Measurements from ENCODE around the gene PAMR1. TPM values are rescaled to one million over a fixed set of nuclear protein-coding genes. Genes with fewer than 3 reads are reported as not detected.

Gene PAMR1
- total RNA-seq, 1 donor, result 49.9 TPM

DNA sequence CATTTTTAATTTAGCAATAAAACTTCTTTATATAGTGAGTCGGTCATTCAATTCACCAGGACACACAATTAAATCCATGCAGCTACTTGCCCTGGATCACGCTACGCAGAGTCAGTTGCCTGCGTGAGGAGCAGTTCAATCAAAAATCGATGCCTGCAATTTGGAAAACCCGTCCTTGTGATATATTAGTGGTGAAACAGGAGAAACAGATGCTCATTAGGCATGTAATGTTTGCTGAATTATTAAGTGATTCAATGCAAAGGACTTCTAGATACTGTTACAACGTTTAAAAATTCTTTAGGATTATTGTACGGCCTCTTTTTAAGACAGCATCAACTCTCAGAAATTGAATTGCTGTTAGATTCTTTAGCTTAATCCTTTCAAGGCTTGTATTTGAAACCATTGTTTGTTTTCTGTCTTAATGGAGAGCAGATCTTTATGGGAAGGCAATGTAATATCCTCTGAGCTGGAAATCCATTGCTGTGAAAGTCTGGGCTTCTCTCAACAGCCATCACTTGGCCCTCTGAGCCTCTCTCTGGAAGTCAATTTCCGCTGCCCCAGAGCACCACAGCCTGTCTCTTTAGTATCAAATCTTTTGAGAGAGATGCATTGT lies 20.1 kb upstream of the PAMR1 start:
- Histone ChIP-seq H3K4me2 (ENCODE audit: insufficient read depth, low read length) (no peak overlapping the region), H2AFZ (ENCODE audit: low read length) (no peak overlapping the region)
- TF ChIP-seq, protein P1, sequence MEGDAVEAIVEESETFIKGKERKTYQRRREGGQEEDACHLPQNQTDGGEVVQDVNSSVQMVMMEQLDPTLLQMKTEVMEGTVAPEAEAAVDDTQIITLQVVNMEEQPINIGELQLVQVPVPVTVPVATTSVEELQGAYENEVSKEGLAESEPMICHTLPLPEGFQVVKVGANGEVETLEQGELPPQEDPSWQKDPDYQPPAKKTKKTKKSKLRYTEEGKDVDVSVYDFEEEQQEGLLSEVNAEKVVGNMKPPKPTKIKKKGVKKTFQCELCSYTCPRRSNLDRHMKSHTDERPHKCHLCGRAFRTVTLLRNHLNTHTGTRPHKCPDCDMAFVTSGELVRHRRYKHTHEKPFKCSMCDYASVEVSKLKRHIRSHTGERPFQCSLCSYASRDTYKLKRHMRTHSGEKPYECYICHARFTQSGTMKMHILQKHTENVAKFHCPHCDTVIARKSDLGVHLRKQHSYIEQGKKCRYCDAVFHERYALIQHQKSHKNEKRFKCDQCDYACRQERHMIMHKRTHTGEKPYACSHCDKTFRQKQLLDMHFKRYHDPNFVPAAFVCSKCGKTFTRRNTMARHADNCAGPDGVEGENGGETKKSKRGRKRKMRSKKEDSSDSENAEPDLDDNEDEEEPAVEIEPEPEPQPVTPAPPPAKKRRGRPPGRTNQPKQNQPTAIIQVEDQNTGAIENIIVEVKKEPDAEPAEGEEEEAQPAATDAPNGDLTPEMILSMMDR (IDR thresholded peaks at IDR 0.05; ENCODE audit: extremely low read depth, low read depth, low read length), result no peak

DNA sequence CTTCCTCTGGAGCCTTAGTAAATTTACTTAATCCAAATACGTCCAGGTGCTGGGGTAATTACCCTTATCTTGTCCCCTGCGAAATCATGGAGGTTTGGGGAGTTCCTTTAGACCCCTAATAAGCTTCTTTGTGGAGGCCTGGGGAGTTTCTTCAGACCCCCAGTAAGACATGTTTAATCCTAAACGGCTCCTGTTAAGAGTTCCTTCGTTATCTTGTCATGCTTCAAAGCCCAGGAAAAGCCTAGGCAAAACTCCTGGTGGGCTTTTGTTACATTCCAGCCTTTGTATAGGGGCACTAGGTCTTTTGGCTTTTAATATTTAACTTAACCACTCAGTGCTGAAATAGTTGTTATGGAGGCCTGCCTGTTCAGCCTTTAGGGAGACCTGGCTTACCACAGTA lies 18.1 kb upstream of the PAMR1 start:
- no peak for DNase-seq (ENCODE audit: insufficient read length, low spot score, missing footprints)
- Histone ChIP-seq H3K4me2 (ENCODE audit: insufficient read depth, low read length) (no peak overlapping the region), H2AFZ (ENCODE audit: low read length) (no peak overlapping the region), H4K20me1 (ENCODE audit: insufficient read depth, low read length) (no peaks in the 10 kb centered on the region), H3K4me1 (ENCODE audit: insufficient read depth, low read length) (peaks cover 49% of the 10 kb centered on the region), H3K4me3 (ENCODE audit: insufficient read depth, low read length) (no peak overlapping the region), H3K79me2 (ENCODE audit: insufficient read depth, low read length) (no peaks in the 10 kb centered on the region), H3K27ac (ENCODE audit: low read depth, low read length) (no peak overlapping the region), H3K36me3 (ENCODE audit: insufficient read depth, low read length) (no peaks in the 10 kb centered on the region), H3K9me3 (ENCODE audit: low read depth, low read length) (no peaks in the 10 kb centered on the region), H3K27me3 (ENCODE audit: insufficient read depth, low read length) (no peaks in the 10 kb centered on the region)
- TF ChIP-seq, protein P1 (IDR thresholded peaks at IDR 0.05; ENCODE audit: extremely low read depth, low read depth, low read length), result no peak

More for the DNA sequence above, 20.1 kb upstream of the PAMR1 start:
- no peak overlapping the region for H3K27ac ChIP-seq (ENCODE audit: low read depth, low read length)
- H3K36me3 ChIP-seq (ENCODE audit: insufficient read depth, low read length), result no peaks in the 10 kb centered on the region
- no peaks in the 10 kb centered on the region for H3K79me2 ChIP-seq (ENCODE audit: insufficient read depth, low read length)
- H3K27me3 ChIP-seq (ENCODE audit: insufficient read depth, low read length), result no peaks in the 10 kb centered on the region
- no peaks in the 10 kb centered on the region for H4K20me1 ChIP-seq (ENCODE audit: insufficient read depth, low read length)
- H3K9me3 ChIP-seq (ENCODE audit: low read depth, low read length), result no peaks in the 10 kb centered on the region
- DNase-seq (ENCODE audit: insufficient read length, low spot score, missing footprints), result no peak
- no peak overlapping the region for H3K4me3 ChIP-seq (ENCODE audit: insufficient read depth, low read length)
- peaks cover 53% of the 10 kb centered on the region for H3K4me1 ChIP-seq (ENCODE audit: insufficient read depth, low read length)

DNA sequence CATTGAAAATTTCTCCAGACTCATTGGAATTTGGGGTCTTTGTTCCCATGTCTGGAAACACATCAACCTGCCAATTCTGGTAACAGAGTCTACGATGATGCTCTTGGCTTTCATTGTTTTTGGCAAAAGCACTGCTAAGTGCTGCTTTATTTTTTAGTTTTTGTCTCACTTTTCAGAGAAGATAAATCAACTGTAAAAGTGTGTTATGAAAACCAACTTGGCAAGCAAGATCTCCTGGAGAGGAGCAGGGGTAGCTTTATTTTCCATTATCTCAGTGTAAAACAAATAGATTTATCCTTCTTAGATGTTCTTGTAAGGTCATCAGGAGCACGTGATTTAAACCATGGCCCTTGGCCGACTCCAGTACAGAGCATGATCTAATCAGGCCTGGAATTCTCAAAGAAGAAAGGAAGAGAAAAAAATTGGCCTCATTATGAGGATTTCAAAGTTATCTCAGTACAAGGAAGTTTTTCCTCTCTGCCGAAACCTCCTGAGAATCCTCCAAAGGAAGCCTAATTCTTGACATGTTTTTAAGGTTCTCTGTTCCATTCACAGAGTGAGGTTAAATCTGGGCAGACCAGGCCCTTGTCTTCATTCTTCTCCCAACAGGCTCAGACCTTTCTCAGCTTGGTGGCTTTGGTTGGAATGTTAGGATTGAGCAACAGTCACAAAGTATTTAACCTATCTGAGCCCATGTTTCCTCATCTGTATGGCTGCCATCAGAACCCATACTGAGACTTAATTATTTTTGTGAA lies 16.4 kb upstream of the PAMR1 start:
- DNase-seq (ENCODE audit: insufficient read length, low spot score, missing footprints), result no peak
- Histone ChIP-seq H3K4me2 (ENCODE audit: insufficient read depth, low read length) (peak overlapping the region; percentile 28), H2AFZ (ENCODE audit: low read length) (no peak overlapping the region), H4K20me1 (ENCODE audit: insufficient read depth, low read length) (no peaks in the 10 kb centered on the region), H3K79me2 (ENCODE audit: insufficient read depth, low read length) (no peaks in the 10 kb centered on the region), H3K4me3 (ENCODE audit: insufficient read depth, low read length) (no peak overlapping the region), H3K27me3 (ENCODE audit: insufficient read depth, low read length) (no peaks in the 10 kb centered on the region), H3K27ac (ENCODE audit: low read depth, low read length) (peak overlapping the region; percentile 69), H3K4me1 (ENCODE audit: insufficient read depth, low read length) (peaks cover 48% of the 10 kb centered on the region), H3K36me3 (ENCODE audit: insufficient read depth, low read length) (no peaks in the 10 kb centered on the region), H3K9me3 (ENCODE audit: low read depth, low read length) (no peaks in the 10 kb centered on the region)
- TF ChIP-seq, protein P1 (IDR thresholded peaks at IDR 0.05; ENCODE audit: extremely low read depth, low read depth, low read length), result no peak

DNA sequence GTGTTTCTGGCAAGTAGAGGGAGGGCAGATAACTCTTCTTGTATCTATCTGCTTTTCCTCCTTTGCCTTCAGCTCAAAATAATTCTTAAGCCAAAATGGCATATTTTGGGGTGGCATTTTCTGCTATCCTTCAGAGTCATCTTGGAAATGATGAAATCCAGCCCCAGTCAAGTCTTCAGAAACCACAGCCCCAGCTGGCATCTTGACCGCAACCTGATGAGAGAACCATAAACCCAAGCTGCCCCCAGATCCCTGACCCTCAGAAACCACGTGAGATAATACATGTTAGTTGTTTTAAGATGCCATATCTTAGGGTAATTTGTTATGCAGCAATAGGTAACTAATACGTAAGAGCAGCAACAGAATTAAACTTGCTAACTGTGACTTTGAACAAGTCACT lies 15.1 kb upstream of the PAMR1 start:
- TF ChIP-seq, protein P1 (IDR thresholded peaks at IDR 0.05; ENCODE audit: extremely low read depth, low read depth, low read length), result no peak
- peak overlapping the region; percentile 10 for H3K4me2 ChIP-seq (ENCODE audit: insufficient read depth, low read length)
- no peaks in the 10 kb centered on the region for H3K9me3 ChIP-seq (ENCODE audit: low read depth, low read length)
- H3K27ac ChIP-seq (ENCODE audit: low read depth, low read length), result peak overlapping the region; percentile 69
- no peak for DNase-seq (ENCODE audit: insufficient read length, low spot score, missing footprints)
- H3K4me3 ChIP-seq (ENCODE audit: insufficient read depth, low read length), result no peak overlapping the region
- H3K4me1 ChIP-seq (ENCODE audit: insufficient read depth, low read length), result peaks cover 39% of the 10 kb centered on the region
- H3K79me2 ChIP-seq (ENCODE audit: insufficient read depth, low read length), result no peaks in the 10 kb centered on the region
- no peaks in the 10 kb centered on the region for H3K36me3 ChIP-seq (ENCODE audit: insufficient read depth, low read length)
- no peak overlapping the region for H2AFZ ChIP-seq (ENCODE audit: low read length)
- H3K27me3 ChIP-seq (ENCODE audit: insufficient read depth, low read length), result no peaks in the 10 kb centered on the region
- H4K20me1 ChIP-seq (ENCODE audit: insufficient read depth, low read length), result no peaks in the 10 kb centered on the region
